GM23248 (cell line): ENCODE data around the gene DEPDC7. TPM values are rescaled to one million over a fixed set of nuclear protein-coding genes. Genes with fewer than 3 reads are reported as not detected.

Experiments used
- DNase-seq: peaks from one replicate; pipeline ENCODE4 v3.0.0-alpha.2; 2015
- H2AFZ ChIP-seq: fragments of 200-600 bp; sonication (generic); 2 replicates; pipeline ENCODE4 v1.6.1; 2016; ENCODE audit warnings: antibody characterized with exemption
- H3F3A ChIP-seq: fragments of 200-600 bp; sonication (generic); 2 replicates; pipeline ENCODE4 v1.6.1; 2016; ENCODE audit warnings: mild to moderate bottlenecking, antibody characterized with exemption, mixed run types; ENCODE audit not compliant: insufficient read depth
- H3K27ac ChIP-seq: fragments of 200-600 bp; sonication (generic); 2 replicates; pipeline ENCODE4 v1.5.1; 2016; ENCODE audit warnings: mild to moderate bottlenecking
- H3K27me3 ChIP-seq: fragments of 200-600 bp; sonication (generic); replicated peaks from 2 replicates; pipeline ENCODE4 v1.6.1; 2016; ENCODE audit warnings: mild to moderate bottlenecking; ENCODE audit not compliant: insufficient read depth
- H3K36me3 ChIP-seq: fragments of 200-600 bp; sonication (generic); 2 replicates; pipeline ENCODE4 v1.6.1; 2016; ENCODE audit warnings: low read depth, mild to moderate bottlenecking
- H3K4me1 ChIP-seq: fragments of 200-600 bp; sonication (generic); 2 replicates; pipeline ENCODE4 v1.6.1; 2016; ENCODE audit warnings: mild to moderate bottlenecking; ENCODE audit not compliant: insufficient read depth
- H3K4me2 ChIP-seq: fragments of 200-600 bp; sonication (generic); one replicate; pipeline ENCODE4 v1.6.1; 2016; ENCODE audit warnings: mild to moderate bottlenecking; ENCODE audit not compliant: unreplicated experiment
- H3K4me3 ChIP-seq: fragments of 200-600 bp; sonication (generic); 2 replicates; pipeline ENCODE4 v1.5.1; 2016; ENCODE audit warnings: mild to moderate bottlenecking
- H3K79me2 ChIP-seq: fragments of 200-600 bp; sonication (generic); 2 replicates; pipeline ENCODE4 v1.6.1; 2016; ENCODE audit warnings: mild to moderate bottlenecking; ENCODE audit not compliant: insufficient read depth
- H3K9ac ChIP-seq: fragments of 200-600 bp; sonication (generic); 2 replicates; pipeline ENCODE4 v1.6.1; 2016; ENCODE audit warnings: mild to moderate bottlenecking
- H3K9me2 ChIP-seq: fragments of 200-600 bp; sonication (generic); 2 replicates; pipeline ENCODE4 v1.6.1; 2016; ENCODE audit warnings: mixed run types, mild to moderate bottlenecking, moderate library complexity; ENCODE audit not compliant: insufficient read depth
- H3K9me3 ChIP-seq: fragments of 200-600 bp; sonication (generic); one replicate; pipeline ENCODE4 v1.6.1; 2017; ENCODE audit warnings: low read depth
- H4K20me1 ChIP-seq: fragments of 200-600 bp; sonication (generic); 2 replicates; pipeline ENCODE4 v1.6.0; 2016; ENCODE audit not compliant: insufficient read depth
- EZH2 ChIP-seq: fragments of 200-600 bp; sonication (generic); IDR thresholded peaks from 2 replicates; pipeline ENCODE4 v1.6.1; 2018; ENCODE audit warnings: antibody characterized with exemption, mild to moderate bottlenecking; ENCODE audit not compliant: insufficient read depth, poor library complexity, severe bottlenecking
- EZH2phosphoT487 ChIP-seq: fragments of 200-600 bp; sonication (generic); IDR thresholded peaks from 2 replicates; pipeline ENCODE4 v1.6.1; 2018; ENCODE audit warnings: antibody characterized with exemption, moderate library complexity, mild to moderate bottlenecking, low read depth; ENCODE audit not compliant: insufficient read depth
- WGBS, 2 experiments: methylation state at CpG; one replicate each; pipeline ENCODE4 v1.1.6; 2015 to 2017; ENCODE audit warnings: low lambda C conversion rate in 2 of 2, low coverage in 1 of 2; ENCODE audit errors: missing lambda C conversion rate in 2 of 2; 5-methylcytosine and 5-hydroxymethylcytosine counted together
- in situ Hi-C: fragments of 300-500 bp; cut with MboI; formaldehyde crosslinking; loops from 2 replicates; pipeline ENCODE4 v1.15.0; 2020
- polyA plus RNA-seq: library from polyadenylated mRNA; unstranded; fragments of >200 nt; fragmentation: Nextera tagmentation; extraction: Ambion mirVana; gene quantifications from 2 replicates; pipeline ENCODE4 v1.2.1, GENCODE V29; 2016
- total RNA-seq: library from RNA; depleted of rRNA; stranded (reverse); fragments of >200 nt; shearing (Covaris generic); gene quantifications from 2 replicates; pipeline ENCODE4 v1.2.3, GENCODE V29; 2014

Gene DEPDC7
- total and polyA plus RNA-seq, 2 experiments from 2014 or later: 4.8 to 9.9 TPM

GRCh38 chr11:33052231-33052630, 36.6 kb downstream of the DEPDC7 start:
- in situ Hi-C loops: no loop called here
- no peaks in the 10 kb centered on the region for H3F3A ChIP-seq
- no peak overlapping the region for H3K4me2 ChIP-seq
- H4K20me1 ChIP-seq: no peaks in the 10 kb centered on the region
- H3K9me2 ChIP-seq: no peaks in the 10 kb centered on the region
- no peaks in the 10 kb centered on the region for H3K27me3 ChIP-seq
- no peaks in the 10 kb centered on the region for H3K9me3 ChIP-seq
- no peak overlapping the region for H2AFZ ChIP-seq
- H3K36me3 ChIP-seq: peaks cover 23% of the 10 kb centered on the region
- H3K4me1 ChIP-seq: 0 out of 2 replicates have a peak, but pooled peaks cover 2% of the 10 kb centered on the region
- H3K9ac ChIP-seq: no peak overlapping the region
- DNase-seq: no peak
- H3K27ac ChIP-seq: no peak overlapping the region
- 69 to 80% methylated on average over 2 of the region's 2 CpGs for WGBS, 2 experiments
- TF ChIP-seq EZH2 (no peak), EZH2phosphoT487 (no peak)
- H3K4me3 ChIP-seq: no peak overlapping the region
- peaks cover 41% of the 10 kb centered on the region; the same call in 1 of the 2 replicates for H3K79me2 ChIP-seq

- H2AFZ ChIP-seq: no peak overlapping the region
- peaks cover 25% of the 10 kb centered on the region; the same call in 1 of the 2 replicates for H3K79me2 ChIP-seq
- no peak for DNase-seq
- H3K9me3 ChIP-seq: no peaks in the 10 kb centered on the region
- no peak for TF ChIP-seq EZH2phosphoT487
- no peak for TF ChIP-seq EZH2
- no peak overlapping the region for H3K4me3 ChIP-seq
- peaks cover 29% of the 10 kb centered on the region for H3K36me3 ChIP-seq
- H3K4me1 ChIP-seq: peaks cover 6% of the 10 kb centered on the region; the same call in 1 of the 2 replicates
- H3K9ac ChIP-seq: no peak overlapping the region
- in situ Hi-C loops: no loop called here
- peaks cover 18% of the 10 kb centered on the region for H3F3A ChIP-seq
- no peaks in the 10 kb centered on the region for H3K27me3 ChIP-seq
- no peaks in the 10 kb centered on the region for H3K9me2 ChIP-seq
- H3K4me2 ChIP-seq: no peak overlapping the region
- no peak overlapping the region for H3K27ac ChIP-seq
- H4K20me1 ChIP-seq: no peaks in the 10 kb centered on the region
Measured at GRCh38 chr11:33055375-33055774, 39.7 kb downstream of the DEPDC7 start.

- no peak overlapping the region for H2AFZ ChIP-seq
- no peaks in the 10 kb centered on the region for H3K27me3 ChIP-seq
- no peaks in the 10 kb centered on the region for H3K9me3 ChIP-seq
- H3K4me2 ChIP-seq: no peak overlapping the region
- no peak overlapping the region for H3K27ac ChIP-seq
- H3K79me2 ChIP-seq: peaks cover 8% of the 10 kb centered on the region; the same call in 1 of the 2 replicates
- peaks cover 22% of the 10 kb centered on the region for H3K4me1 ChIP-seq
- peaks cover 34% of the 10 kb centered on the region for H3F3A ChIP-seq
- 100% methylated on average over 1 of the region's 1 CpG for WGBS, 2 experiments
- no peak for DNase-seq
- H3K4me3 ChIP-seq: no peak overlapping the region
- H3K9ac ChIP-seq: no peak overlapping the region
- in situ Hi-C loops: no loop called here
- no peaks in the 10 kb centered on the region for H3K9me2 ChIP-seq
- no peak for TF ChIP-seq EZH2
- no peak for TF ChIP-seq EZH2phosphoT487
- no peaks in the 10 kb centered on the region for H4K20me1 ChIP-seq
- H3K36me3 ChIP-seq: peaks cover 29% of the 10 kb centered on the region
Measured at GRCh38 chr11:33057284-33057683, 41.6 kb downstream of the DEPDC7 start.

GRCh38 chr11:33059331-33060007, 43.8 kb downstream of the DEPDC7 start:
- in situ Hi-C loops: no loop called here
- TF ChIP-seq EZH2 (no peak), EZH2phosphoT487 (no peak)
- Histone ChIP-seq H2AFZ (no peak overlapping the region), H3K4me2 (no peak overlapping the region), H3K79me2 (peaks cover 1% of the 10 kb centered on the region; the same call in 1 of the 2 replicates), H4K20me1 (no peaks in the 10 kb centered on the region), H3K9me3 (no peaks in the 10 kb centered on the region), H3K9me2 (no peaks in the 10 kb centered on the region), H3K4me1 (peaks cover 39% of the 10 kb centered on the region), H3K9ac (no peak overlapping the region), H3K27me3 (no peaks in the 10 kb centered on the region), H3K4me3 (no peak overlapping the region), H3K36me3 (peaks cover 25% of the 10 kb centered on the region), H3F3A (peaks cover 50% of the 10 kb centered on the region), H3K27ac (no peak overlapping the region)
- WGBS, 2 experiments: 78% methylated on average over 5 of the region's 5 CpGs
- no peak for DNase-seq

- H2AFZ ChIP-seq: no peak overlapping the region
- H3K27ac ChIP-seq: peak overlapping the region; percentile 77
- no peaks in the 10 kb centered on the region; the same call in 1 of the 2 replicates for H3K79me2 ChIP-seq
- H3K9me3 ChIP-seq: no peaks in the 10 kb centered on the region
- in situ Hi-C loops: no loop called here
- peaks cover 20% of the 10 kb centered on the region for H3K36me3 ChIP-seq
- no peak overlapping the region for H3K9ac ChIP-seq
- H3K4me3 ChIP-seq: no peak overlapping the region
- H3K27me3 ChIP-seq: no peaks in the 10 kb centered on the region
- H4K20me1 ChIP-seq: no peaks in the 10 kb centered on the region
- H3K4me2 ChIP-seq: no peak overlapping the region
- H3K4me1 ChIP-seq: peaks cover 39% of the 10 kb centered on the region
- H3F3A ChIP-seq: peaks cover 50% of the 10 kb centered on the region
- 98 to 100% methylated on average over 3 of the region's 3 CpGs for WGBS, 2 experiments
- DNase-seq: no peak
- H3K9me2 ChIP-seq: no peaks in the 10 kb centered on the region
- TF ChIP-seq EZH2phosphoT487: no peak
- TF ChIP-seq EZH2: no peak
Measured at GRCh38 chr11:33060271-33060670, 44.6 kb downstream of the DEPDC7 start.
